AG10803 (cell line): ENCODE results near the gene RIN3.

Source experiments
- DNase-seq: peaks from one replicate; pipeline ENCODE4 v3.0.0; 2010; ENCODE audit warnings: low read depth
- H3K4me3 ChIP-seq: 2 replicates; pipeline ENCODE4 v1.5.1; 2011; ENCODE audit warnings: mild to moderate bottlenecking, low read length, control low read depth
- CTCF ChIP-seq: conservative IDR thresholded peaks from 2 replicates; pipeline ENCODE4 v1.5.1; 2011; ENCODE audit warnings: mild to moderate bottlenecking, low read length, control low read depth, inconsistent platforms

RIN3 gene

GRCh38 chr14:92650581-92651105 is 137.1 kb downstream of the RIN3 start:
- no peak for DNase-seq
- TF ChIP-seq CTCF = no peak
- H3K4me3 ChIP-seq = no peak overlapping the region

GRCh38 chr14:92651106-92651757 is 137.7 kb downstream of the RIN3 start:
- no peak overlapping the region for H3K4me3 ChIP-seq
- no peak for DNase-seq
- no peak for TF ChIP-seq CTCF

- H3K4me3 ChIP-seq = no peak overlapping the region
These were observed 138.3 kb downstream of the RIN3 start for GRCh38 chr14:92651758-92652406.

GRCh38 chr14:92652413-92653151 is 139.0 kb downstream of the RIN3 start:
- H3K4me3 ChIP-seq = no peak overlapping the region
- TF ChIP-seq CTCF = no peak
- no peak for DNase-seq

More at GRCh38 chr14:92651758-92652406, 138.3 kb downstream of the RIN3 start:
- TF ChIP-seq CTCF = no peak
- no peak for DNase-seq

GRCh38 chr14:92653162-92653651 is 139.6 kb downstream of the RIN3 start:
- no peak for DNase-seq
- H3K4me3 ChIP-seq = no peak overlapping the region
- no peak for TF ChIP-seq CTCF

GRCh38 chr14:92654239-92654901 is 140.8 kb downstream of the RIN3 start:
- no peak for TF ChIP-seq CTCF
- no peak overlapping the region for H3K4me3 ChIP-seq
- DNase-seq = no peak
